Measurements from ENCODE around the gene TRIM9.

DNA sequence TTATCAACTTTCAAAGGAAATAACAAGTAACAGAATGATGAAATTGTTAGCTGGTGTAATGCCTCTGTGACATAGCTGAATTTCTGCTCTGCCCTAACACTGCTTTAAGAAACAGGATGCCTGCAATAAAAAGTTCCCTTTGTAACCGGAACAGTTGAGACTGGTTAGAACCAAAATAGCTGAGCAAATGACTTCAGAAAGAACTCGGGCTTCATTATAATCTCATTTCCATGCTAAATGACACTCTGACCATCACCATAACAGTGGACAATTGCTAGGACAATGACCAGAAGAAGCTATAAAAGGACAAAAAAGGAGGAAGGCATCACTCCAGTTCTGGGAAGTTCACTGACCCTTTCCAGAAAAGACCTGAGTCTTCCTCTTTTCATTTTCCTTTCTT lies 127.1 kb downstream of the TRIM9 start:
- TF ChIP-seq, protein P1, sequence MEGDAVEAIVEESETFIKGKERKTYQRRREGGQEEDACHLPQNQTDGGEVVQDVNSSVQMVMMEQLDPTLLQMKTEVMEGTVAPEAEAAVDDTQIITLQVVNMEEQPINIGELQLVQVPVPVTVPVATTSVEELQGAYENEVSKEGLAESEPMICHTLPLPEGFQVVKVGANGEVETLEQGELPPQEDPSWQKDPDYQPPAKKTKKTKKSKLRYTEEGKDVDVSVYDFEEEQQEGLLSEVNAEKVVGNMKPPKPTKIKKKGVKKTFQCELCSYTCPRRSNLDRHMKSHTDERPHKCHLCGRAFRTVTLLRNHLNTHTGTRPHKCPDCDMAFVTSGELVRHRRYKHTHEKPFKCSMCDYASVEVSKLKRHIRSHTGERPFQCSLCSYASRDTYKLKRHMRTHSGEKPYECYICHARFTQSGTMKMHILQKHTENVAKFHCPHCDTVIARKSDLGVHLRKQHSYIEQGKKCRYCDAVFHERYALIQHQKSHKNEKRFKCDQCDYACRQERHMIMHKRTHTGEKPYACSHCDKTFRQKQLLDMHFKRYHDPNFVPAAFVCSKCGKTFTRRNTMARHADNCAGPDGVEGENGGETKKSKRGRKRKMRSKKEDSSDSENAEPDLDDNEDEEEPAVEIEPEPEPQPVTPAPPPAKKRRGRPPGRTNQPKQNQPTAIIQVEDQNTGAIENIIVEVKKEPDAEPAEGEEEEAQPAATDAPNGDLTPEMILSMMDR (IDR thresholded peaks at IDR 0.05) = no peak
- TF ChIP-seq POLR2A (IDR thresholded peaks at IDR 0.05) = no peak
